NOMO-1 (cell line): ENCODE results near the gene LRRC10.

Experiments used
- DNase-seq, 2 experiments: peaks; one replicate each; lab custom pipeline; 2025; ENCODE audit not compliant: unreplicated experiment in 2 of 2; lab: John Stamatoyannopoulos, UW

LRRC10 gene, protein sequence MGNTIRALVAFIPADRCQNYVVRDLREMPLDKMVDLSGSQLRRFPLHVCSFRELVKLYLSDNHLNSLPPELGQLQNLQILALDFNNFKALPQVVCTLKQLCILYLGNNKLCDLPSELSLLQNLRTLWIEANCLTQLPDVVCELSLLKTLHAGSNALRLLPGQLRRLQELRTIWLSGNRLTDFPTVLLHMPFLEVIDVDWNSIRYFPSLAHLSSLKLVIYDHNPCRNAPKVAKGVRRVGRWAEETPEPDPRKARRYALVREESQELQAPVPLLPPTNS

DNA sequence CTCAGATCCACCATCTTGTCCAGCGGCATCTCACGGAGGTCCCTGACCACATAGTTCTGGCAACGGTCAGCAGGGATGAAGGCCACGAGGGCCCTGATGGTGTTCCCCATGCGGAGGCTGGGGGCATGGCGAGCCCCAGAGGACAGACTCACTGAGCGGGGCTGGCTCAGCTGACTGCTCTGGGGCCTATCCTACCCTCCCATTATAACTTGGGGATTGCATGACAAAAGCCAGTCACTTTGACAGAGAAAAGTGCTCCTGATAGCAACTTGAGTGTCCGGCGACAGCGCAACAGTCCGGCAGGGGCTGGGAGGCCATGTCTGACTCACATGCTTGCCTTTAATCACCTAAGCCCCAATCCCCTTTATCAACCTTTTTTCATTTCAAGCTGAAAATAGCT, at the start of gene LRRC10:
Gene LRRC10 (minus strand): TSS at position 179 of the 400 bp plus-strand sequence. CDS start 69 bp downstream, at position 110.
- no peak for DNase-seq

DNA sequence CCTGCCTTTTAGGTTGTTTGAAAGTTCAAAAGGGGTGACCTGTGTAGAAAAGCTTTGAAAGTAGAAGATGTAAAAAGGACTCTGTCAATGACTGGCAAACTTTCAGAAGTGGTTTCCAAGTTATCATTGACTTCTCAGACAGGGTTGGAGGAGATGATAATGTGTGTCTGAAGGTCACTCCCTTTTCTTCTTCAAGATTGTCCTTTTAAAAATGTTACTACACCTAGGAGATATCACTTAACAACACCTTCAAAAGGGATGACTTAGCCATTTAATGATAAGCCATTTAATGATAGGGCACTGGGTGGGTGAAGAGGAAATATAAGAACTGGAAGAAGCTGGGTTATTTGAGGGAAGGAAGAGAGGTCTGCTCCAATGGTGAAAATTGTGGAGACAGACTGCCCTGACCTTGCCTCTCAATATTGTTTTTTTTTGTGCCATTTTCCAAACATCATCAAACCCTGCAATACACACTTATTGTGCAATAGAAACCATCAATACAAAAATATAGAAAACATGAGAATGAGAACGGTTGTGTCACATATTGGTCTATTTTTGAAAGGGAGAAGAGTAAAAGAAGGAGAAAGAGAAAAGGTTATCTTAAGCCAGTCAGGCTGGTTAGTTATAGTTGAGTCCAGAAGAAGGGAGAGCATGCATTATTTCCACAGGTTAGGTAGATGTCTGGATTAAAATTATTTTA, 49.6 kb upstream of the LRRC10 start:
- no peak for DNase-seq

DNA sequence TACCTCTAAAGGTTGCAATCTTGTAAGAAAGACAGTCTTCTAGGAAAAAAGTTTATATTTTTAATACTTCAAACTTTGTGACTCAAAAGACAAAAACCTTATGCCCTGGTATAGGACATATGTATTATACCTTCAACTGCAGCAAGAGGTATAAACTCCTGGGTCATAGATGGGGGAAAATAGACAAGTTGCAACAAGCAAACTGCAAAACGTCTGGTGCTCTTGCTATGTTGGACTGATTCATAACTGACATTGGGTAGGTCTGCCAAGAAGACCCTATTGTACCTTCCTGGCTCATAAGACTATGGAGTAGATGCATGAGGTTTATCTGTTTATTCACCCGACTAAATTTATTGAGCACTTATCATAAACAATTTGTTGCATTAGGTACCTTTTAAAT, 47.5 kb upstream of the LRRC10 start:
- no peak for DNase-seq

DNA sequence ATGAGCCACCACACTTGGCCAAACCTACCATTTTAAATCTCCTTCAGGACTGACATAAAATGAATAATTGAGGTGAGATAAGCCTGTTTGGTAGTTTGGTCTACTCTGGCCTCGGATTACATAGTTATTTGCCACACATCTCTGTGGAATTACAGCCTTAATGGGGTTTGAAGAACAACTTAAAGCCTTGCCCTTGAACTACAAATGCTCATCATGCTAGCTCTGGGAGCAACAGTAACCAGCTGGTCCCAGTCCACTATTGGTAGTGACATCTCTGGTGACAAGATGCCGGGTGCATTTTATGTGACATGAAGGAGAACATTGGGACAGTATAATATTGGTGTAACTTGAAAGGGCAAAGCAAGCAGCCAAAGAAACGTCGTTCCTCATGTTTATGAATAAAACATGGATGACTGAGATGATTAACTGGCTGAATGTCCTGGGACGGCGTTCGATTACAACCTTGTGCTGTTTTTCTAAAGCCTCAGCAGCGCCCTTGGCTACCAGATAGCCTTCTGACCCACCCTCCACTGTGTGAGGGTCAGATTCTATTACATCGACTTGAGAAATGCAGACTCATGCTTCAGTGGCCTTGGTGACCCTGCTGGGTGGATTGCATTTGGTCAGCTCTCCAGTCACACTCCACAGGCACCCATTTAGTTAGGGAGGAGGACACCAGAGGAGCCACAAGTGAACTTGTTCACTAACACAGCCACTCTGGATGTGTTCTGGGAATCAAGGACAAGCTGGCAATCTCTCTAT, 46.9 kb upstream of the LRRC10 start:
- DNase-seq, result no peak

DNA sequence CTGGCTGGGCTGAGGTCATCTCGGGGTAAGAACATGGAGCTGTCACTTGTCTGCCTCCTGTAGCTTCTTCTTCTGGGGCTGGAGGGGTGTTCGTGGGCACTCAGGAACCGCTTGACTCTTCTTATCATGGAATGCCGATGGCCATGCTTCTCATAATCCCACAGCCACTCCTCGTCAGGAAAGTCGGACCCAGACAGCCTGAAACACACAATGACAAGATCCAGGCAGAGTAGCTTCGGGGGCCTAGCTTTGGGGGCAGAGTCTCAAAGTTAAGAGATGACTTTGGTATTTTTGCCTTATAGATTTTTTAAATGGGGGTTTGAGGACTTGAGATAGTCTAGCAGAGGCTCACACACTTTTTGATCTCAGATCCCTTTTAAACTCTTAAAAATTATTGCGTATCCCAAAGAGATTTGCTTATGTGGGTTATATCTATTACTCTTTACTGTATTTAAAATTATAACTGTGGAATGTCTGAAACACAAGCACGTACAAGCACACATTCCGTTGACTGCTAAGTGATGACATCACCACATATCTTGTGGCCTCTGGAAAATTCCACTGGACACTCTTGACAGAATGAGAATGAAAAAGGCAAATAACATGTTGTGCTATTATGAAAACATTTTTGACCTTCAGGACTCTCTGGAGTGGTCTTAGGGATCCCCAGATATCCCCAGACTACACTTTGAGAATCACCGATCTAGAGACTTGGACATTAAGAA, 45.1 kb upstream of the LRRC10 start:
- no peak for DNase-seq

DNA sequence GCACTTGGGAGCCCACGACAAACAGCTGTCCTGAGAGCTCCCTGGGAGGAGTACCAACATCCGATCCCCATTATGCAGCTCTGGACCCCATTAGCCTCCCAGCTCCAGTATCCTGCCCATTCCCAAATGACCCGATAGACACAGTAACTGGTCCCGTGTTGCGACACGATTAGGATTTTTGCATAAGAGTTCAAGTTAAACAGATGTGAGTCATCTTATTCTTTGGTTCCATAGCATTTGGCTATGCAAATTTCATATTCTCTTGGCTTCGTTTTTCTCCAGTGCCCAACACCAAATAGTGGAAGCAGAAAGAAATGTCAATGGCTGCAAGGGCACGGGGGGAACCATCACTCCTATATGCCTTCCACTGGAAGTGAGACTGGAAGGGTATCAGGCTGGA, 43.0 kb upstream of the LRRC10 start:
- no peak for DNase-seq

DNA sequence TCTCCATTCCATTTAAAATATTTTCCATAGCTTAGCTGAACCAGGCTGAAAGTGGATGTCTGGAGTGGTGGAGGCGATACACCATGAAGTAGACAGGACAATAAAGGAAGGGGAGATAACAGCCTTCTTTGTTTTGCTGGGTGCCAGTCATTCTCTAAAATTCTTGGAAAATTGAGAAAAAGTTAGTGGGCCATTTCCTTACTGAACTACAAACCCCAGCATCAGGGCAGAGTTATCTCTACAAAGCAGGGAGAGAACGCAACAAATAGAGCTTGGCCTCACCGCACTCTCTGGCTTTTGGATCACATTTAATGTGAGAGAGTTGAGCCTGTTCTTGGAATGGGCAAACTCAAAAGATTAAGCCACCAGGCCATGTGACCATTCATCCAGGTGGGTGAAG, 41.2 kb upstream of the LRRC10 start:
- no peak for DNase-seq

DNA sequence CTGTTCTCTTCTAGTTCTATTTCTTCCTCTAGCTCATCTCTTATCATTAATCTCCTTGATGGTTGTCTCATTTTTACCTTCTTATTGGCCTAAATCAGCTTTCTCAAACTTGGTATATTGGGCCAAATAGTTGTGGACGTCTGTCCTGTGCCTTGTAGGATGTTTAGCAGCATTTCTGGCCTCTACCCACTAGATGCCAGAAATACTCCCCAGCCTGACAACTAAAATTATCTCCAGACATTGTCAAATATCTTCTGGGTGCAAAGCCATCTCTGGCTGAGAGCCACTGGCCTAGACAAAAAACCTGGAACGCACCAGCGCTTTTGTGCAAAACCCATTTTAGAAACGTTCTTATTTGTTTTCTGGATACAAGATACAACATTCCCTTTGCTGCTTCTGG, 38.8 kb upstream of the LRRC10 start:
- DNase-seq, result no peak

DNA sequence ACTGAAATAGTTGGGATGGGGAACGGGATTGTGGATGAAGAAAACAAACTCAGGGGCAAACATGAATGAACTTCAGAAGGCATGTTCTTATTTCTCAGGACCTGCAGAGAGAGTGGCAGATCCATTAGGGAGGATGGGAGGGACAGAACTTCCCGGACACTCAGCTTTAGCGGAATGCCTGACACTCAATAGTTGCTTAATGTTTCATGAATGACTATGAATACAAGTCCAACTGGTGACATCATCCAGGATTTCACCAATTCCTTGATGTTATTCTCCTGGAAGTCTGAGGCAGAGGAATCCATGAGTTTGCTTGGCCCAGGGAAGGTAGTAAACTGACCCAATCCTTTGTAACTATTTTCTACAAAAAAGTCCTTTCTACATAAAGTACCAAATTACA, 37.8 kb upstream of the LRRC10 start:
- DNase-seq, result no peak

DNA sequence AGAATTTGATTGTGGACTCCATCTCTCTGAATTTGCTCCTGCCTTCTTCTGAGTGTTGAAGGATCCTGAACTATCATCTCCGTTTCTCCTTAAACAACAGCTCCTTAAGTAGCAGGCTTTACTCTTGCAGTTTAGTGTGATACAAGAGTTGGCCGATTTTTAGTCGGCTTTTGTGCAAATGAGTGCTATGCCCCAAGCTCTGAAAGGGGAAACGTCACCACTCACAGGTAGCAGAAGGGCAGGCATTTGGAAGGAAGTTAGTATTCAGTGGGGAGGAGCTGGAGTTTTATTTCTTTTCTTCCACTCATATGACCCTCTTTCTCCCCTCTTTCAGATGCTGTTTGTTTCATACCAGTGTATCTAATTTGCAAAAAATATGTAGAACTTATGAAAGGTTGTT, 36.5 kb upstream of the LRRC10 start:
- no peak for DNase-seq

DNA sequence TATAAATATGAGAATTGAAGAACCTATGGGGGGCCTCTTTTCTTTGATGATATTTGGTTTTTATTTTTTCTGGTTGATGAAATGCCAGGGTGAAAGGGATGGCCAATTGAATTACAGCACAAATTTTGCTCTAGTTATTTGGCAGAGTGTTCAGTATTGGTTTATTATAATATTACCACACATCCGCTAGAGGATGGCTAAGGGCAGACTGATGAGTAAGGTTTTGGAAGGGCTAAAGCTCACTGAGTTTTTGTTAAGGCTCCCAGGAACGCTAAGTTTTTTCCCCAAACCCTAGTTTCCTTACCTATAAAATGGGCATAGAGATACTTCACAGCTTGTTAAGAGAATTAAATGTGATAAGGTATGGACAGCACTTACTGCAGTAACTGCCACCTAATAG, 34.3 kb upstream of the LRRC10 start:
- no peak for DNase-seq

DNA sequence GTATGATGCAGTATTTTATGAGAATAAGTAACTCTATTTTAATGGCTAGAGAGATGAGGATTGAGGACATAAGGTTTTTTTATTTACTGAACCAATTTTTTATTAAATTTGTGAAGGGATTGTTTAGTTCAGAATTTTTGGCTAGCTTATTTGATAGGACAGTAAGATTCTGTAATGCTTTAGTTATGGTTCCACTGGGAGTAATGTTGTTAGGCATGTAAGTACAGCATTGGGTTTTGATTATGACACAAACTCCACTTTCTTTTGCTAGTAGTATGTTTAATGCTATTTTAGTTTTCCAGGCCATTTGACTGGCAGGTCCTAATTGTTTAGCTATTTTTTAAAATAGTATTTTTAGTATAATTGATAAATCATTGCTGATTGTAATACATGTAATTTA, 33.8 kb upstream of the LRRC10 start:
- DNase-seq, result no peak

DNA sequence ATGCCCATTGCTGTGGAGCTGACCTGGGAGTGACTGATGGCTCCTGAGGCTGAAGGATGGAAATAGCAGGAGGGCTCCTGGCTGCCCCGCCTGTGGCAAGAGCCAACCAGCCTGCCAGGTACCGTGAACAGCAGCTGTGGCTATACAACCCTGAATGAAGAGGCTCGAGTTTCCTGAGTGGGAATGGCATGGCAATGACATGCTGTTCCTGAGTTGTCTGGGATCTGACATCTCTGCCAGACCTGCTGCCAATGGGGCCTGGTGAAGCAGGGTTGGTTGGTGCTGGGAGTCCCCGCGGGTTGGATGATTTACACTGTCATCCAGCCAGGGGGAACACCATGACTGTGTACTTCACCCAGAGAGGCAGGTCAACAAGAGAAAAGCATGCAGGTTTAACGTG, 31.8 kb upstream of the LRRC10 start:
- DNase-seq, result no peak

DNA sequence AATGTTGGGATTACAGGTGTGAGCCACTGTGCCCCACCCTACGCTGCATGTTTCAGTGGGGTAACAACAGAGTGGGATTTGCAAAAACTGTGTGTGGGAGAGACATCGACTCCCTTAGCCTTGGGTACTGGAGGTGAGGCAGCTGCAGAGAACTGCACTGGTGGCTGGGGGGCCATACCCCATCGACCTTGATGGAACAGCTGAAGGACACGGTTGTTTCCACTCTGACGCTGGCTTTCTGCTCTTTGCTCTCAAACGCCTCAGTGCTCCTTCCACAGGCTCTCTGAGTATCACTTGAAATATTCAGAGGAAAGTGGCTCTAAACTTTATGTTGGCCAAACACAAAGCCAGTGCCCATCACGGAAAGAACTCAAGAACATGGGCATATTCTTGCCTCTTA, 30.8 kb upstream of the LRRC10 start:
- no peak for DNase-seq

DNA sequence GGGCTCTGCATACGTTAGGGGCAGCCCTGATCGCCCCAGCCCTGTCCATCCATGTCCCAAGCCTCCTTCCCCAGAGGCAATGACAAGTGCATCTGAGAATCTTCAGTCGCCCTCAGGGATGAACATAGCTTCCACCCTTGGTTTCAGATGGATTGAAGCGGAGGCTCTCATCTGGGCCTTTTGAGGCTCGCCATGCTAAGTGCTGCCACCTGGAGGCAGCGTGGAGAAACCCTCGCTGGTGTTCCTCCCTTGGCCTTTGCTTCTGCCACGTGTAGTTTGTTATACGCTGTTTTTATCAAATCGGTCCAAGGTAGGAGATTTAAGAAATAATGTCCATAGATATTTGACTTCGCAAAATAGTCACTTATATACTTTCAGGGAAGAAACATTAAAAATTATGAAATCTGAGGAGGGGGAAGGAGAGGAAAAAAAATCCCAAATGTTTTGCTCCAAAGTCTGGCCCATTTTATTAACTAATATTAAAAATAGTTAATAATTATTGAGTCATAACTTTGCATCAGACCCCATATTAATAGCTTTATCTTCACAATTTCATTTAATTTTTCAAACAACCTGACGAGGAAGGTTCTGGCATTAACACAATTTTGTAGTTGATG, 28.8 kb upstream of the LRRC10 start:
- DNase-seq, result peak; percentile 40 to 69

DNA sequence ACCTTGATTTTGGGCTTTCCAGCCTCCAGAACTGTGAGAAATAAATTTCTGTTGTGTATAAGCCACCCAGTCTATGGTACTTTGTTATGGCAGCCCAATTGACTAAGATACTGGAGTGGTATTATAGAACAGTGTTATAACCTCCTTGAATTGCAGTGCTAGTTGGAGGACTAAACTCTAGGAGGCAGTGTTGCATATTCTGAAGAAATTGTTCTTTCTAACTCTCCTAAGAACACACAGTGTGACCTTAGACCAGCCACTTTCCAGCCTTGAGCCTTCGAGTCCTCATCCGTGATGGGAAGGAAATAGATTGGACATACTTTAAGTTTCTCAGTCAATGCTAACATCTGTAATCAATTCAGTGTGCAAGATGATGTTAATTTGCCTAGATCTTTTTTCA, 22.4 kb upstream of the LRRC10 start:
- no peak for DNase-seq

DNA sequence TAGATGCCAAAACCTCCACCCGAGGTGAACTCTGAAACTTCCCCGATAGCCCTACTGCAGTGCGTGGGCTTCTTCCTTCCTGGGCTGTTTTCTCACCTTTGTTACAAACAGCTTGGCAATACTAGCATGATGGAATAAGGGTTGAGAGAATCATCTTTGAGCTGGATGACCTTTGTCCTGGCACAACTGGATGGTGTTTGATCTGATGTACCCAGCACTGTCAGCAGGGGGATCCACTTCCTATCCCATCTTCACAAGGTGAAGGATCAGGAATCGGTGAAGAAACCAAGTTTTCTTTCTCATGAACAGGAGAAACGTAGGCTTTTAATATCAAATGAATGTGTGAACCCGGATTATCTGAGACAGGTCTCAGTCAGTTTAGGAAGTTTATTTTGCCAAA, 19.5 kb upstream of the LRRC10 start:
- no peak for DNase-seq

DNA sequence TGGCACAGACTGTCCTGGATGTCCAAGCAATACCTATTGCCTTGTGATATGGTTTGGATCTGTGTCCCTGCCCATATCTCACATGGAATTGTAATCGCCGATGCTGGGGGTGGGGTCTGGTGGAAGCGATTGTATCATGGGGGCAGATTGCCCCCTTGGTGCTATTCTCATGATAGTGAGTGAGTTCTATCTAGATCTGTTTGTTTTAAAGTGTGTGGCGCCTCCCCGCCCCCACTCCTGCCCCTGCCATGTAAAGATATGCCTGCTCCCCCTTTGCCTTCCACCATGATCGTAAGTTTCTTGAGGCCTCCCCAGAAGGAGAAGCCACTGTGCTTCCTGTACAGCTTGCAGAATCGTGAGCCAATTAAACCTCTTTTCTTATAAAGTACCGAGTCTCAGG, 16.8 kb upstream of the LRRC10 start:
- DNase-seq, result no peak

DNA sequence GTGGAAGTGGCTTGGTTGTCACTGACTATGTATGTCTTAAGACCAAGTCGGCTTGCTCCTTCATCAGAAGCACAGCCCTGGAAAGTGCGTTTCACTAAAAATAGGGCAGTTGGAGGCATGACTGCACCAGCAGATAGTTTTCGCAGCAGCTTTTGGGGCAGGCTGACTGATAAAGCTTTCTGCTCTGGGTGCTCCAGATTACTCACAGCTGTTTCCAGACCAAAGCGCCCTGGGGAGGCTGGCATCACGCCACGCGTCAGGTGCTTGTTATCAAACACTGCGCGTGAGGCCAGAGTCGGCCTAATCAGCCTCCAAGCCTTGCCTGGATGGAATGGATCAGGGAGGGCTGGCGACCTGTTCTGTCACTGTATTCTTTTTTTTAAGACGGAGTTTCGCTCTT, 13.3 kb upstream of the LRRC10 start:
- DNase-seq, result no peak

DNA sequence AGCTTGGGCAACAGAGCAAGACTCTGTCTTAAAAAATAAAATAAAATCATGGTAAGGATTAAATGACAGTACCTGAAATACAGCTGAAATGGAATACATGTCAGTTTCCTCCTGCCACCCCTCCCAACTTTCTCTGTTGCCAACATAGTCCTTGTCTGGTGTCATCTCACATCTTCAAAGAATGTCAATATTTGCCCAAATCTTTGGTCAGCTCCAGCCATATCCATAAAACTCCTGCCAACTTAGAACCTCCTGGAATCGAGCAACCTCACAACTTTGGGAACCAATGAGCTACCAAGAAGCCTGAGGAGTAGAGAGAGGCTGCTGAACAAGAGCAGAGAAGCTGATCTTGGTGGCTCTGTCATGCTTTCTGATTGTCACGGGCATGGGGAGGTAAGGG, 10.8 kb upstream of the LRRC10 start:
- DNase-seq, result no peak

DNA sequence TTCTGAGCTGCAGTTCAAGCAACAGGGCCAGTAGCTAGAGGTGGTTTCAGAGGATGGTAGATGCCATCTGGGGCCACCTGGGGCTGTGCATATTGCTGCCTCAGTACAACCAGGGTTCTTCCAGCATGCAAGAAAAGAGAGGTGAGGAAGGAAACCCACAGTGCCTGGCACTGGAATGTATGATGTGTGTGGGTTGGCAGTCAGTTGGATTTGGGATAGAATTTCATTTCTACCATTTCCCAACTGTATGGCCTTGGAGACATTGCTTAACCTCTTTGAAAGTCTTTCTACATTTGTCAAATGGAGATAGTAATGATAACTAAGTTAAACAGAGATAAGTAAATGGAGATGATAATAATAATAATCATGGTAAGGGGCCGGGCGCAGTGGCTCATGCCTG, 10.2 kb upstream of the LRRC10 start:
- DNase-seq, result no peak
